Measurements from ENCODE around the gene DPP3.

DNA sequence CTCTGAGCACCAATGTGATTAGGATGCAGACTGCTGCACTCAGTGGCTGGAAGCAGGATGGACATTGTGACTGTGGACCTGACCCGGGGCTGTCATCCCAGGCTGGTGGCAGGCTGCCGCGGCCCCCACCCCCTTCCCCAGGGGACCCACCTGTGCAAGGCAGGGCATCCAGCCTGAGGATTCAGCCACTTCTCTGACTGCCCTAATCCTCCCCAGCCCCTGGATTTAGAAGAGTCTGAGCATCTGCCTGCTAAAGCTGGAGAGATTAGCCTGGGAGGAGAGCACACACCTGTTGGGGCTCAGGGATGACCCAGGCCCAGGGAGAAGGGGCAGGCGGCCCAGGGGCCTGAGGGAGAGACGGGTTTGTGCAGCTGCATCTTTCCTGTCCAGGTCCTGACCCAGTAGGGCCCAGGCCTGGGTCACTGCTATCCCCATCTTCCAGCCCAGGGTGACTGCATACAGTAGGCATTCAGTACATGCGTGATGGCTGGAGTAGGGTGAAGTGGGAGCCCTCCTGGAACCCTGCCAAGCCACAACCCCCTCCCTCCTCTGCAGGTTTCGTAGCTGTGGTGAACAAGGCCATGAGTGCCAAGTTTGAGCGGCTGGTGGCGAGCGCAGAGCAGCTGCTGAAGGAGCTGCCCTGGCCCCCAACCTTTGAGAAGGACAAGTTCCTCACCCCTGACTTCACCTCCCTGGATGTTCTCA is 12.1 kb downstream of the DPP3 start:
- TF ChIP-seq, protein P1, sequence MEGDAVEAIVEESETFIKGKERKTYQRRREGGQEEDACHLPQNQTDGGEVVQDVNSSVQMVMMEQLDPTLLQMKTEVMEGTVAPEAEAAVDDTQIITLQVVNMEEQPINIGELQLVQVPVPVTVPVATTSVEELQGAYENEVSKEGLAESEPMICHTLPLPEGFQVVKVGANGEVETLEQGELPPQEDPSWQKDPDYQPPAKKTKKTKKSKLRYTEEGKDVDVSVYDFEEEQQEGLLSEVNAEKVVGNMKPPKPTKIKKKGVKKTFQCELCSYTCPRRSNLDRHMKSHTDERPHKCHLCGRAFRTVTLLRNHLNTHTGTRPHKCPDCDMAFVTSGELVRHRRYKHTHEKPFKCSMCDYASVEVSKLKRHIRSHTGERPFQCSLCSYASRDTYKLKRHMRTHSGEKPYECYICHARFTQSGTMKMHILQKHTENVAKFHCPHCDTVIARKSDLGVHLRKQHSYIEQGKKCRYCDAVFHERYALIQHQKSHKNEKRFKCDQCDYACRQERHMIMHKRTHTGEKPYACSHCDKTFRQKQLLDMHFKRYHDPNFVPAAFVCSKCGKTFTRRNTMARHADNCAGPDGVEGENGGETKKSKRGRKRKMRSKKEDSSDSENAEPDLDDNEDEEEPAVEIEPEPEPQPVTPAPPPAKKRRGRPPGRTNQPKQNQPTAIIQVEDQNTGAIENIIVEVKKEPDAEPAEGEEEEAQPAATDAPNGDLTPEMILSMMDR (IDR thresholded peaks at IDR 0.05): no peak
- TF ChIP-seq JUN (CRISPR knock-in tag; IDR thresholded peaks at IDR 0.05): no peak

All from WTC11 (cell line).